Measurements from ENCODE around the gene SIVA1.

SIVA1 gene

GRCh38 chr14:104752735-104753527 lies at the start of gene SIVA1:
TSS of gene SIVA1 (plus strand) at chr14:104753147. CDS start at chr14:104753202, 55 bp downstream.
- in situ Hi-C loops (cut with HindIII; ENCODE audit: low sequenced_read_pairs): no loop called here

- in situ Hi-C loops (cut with HindIII; ENCODE audit: low sequenced_read_pairs): no loop called here
Measured at GRCh38 chr14:104703269-104703668, 49.7 kb upstream of the SIVA1 start.

- in situ Hi-C loops (cut with HindIII; ENCODE audit: low sequenced_read_pairs): no loop called here
Measured at GRCh38 chr14:104704252-104704651, 48.7 kb upstream of the SIVA1 start.

GRCh38 chr14:104705340-104706047 lies 47.5 kb upstream of the SIVA1 start:
- in situ Hi-C loops (cut with HindIII; ENCODE audit: low sequenced_read_pairs): no loop called here

- in situ Hi-C loops (cut with HindIII; ENCODE audit: low sequenced_read_pairs): no loop called here
Measured at GRCh38 chr14:104706733-104707607, 46.0 kb upstream of the SIVA1 start.

GRCh38 chr14:104707608-104708595 lies 45.0 kb upstream of the SIVA1 start:
- in situ Hi-C loops (cut with HindIII; ENCODE audit: low sequenced_read_pairs): no loop called here

- in situ Hi-C loops (cut with HindIII; ENCODE audit: low sequenced_read_pairs): no loop called here
Measured at GRCh38 chr14:104708606-104709268, 44.2 kb upstream of the SIVA1 start.

- in situ Hi-C loops (cut with HindIII; ENCODE audit: low sequenced_read_pairs): no loop called here
Measured at GRCh38 chr14:104709387-104710039, 43.4 kb upstream of the SIVA1 start.

- in situ Hi-C loops (cut with HindIII; ENCODE audit: low sequenced_read_pairs): no loop called here
Measured at GRCh38 chr14:104710071-104710735, 42.7 kb upstream of the SIVA1 start.

GRCh38 chr14:104712881-104713734 lies 39.8 kb upstream of the SIVA1 start:
- in situ Hi-C loops (cut with HindIII; ENCODE audit: low sequenced_read_pairs): no loop called here

GRCh38 chr14:104714066-104714465 lies 38.9 kb upstream of the SIVA1 start:
- in situ Hi-C loops (cut with HindIII; ENCODE audit: low sequenced_read_pairs): no loop called here

GRCh38 chr14:104714681-104715080 lies 38.3 kb upstream of the SIVA1 start:
- in situ Hi-C loops (cut with HindIII; ENCODE audit: low sequenced_read_pairs): no loop called here

- in situ Hi-C loops (cut with HindIII; ENCODE audit: low sequenced_read_pairs): no loop called here
Measured at GRCh38 chr14:104715416-104715815, 37.5 kb upstream of the SIVA1 start.

GRCh38 chr14:104715871-104716270 lies 37.1 kb upstream of the SIVA1 start:
- in situ Hi-C loops (cut with HindIII; ENCODE audit: low sequenced_read_pairs): no loop called here

- in situ Hi-C loops (cut with HindIII; ENCODE audit: low sequenced_read_pairs): no loop called here
Measured at GRCh38 chr14:104717137-104717536, 35.8 kb upstream of the SIVA1 start.

- in situ Hi-C loops (cut with HindIII; ENCODE audit: low sequenced_read_pairs): no loop called here
Measured at GRCh38 chr14:104717646-104718045, 35.3 kb upstream of the SIVA1 start.

- in situ Hi-C loops (cut with HindIII; ENCODE audit: low sequenced_read_pairs): no loop called here
Measured at GRCh38 chr14:104718147-104718546, 34.8 kb upstream of the SIVA1 start.

GRCh38 chr14:104718871-104719270 lies 34.1 kb upstream of the SIVA1 start:
- in situ Hi-C loops (cut with HindIII; ENCODE audit: low sequenced_read_pairs): no loop called here

All from DLD1 (cell line).